ENCODE measurements around the gene CORO7.

The CORO7 gene

GRCh38 chr16:4317532-4318450 is 98.6 kb downstream of the CORO7 start:
- DNase-seq: no peak

DNA sequence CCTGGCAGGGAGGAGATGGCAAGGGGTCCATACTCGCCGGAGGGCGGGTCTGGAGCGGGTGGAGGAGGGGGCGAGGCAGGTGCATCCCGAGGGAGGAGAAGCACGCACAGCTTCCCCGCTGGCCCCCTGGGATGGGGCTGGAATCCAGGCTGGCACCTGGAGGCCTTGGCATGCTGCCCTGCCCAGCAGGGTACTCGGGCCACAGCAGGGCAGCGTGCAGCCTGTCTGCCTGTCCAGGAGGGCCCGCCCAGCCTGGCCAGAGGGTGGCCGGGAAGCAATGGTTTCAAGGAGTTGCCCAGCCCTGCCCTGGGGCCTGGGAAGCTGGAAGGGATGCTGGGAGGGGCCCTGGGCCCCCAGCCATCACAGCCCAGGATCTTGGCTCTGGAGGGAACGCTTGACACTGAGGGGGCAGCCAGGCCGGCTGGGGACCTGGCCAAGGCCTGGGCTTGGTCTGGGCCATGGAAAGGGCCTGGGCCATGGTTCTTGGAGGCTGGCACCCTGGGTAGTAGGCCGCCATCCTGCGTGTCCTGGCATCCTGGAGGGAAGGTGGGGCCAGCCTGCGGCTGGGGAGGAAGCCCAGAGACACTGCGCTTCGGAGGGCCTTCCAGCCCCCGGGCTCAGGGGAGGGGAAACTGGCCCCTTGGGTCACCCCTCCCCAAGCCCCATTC is 99.4 kb downstream of the CORO7 start:
- no peak for DNase-seq

DNA sequence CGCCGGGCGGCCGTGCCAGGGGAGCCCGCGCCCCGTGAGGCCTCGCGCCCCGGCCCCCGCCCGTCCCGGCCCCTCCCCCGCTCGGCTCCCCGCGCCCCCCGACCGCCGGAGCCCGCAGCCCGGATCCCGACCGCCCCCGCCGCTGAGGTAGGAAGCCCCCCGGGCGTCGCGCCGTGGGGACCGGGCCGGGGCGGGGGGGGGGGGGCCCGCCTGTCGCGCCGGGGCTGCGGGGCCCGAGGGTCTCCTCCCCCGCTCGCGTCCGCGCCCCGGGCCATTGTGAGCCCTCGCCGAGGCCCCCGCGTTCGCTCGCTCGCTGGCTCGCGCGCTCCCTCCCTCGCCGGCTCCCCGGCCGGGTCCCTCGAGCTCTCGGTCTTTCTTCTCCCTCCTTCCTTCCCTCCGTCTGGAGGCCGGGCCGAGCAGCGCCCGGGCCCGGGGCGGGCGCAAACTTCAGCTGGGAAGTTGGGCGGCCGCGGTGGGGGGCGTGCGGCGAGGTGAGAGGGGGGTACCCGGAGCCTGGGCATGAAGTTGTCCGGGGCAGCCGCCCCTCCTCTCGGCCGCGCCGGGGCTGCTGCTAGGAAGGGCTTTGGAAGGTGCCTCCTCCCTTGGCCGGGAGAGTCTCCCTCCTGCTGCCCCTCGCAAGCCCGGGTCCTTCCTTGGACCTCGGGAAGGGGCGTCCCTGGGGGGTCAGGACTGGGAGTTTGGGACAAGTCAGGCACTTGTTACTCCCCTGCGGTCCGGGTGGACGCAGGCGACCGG is 100.1 kb downstream of the CORO7 start:
- DNase-seq: no peak

DNA sequence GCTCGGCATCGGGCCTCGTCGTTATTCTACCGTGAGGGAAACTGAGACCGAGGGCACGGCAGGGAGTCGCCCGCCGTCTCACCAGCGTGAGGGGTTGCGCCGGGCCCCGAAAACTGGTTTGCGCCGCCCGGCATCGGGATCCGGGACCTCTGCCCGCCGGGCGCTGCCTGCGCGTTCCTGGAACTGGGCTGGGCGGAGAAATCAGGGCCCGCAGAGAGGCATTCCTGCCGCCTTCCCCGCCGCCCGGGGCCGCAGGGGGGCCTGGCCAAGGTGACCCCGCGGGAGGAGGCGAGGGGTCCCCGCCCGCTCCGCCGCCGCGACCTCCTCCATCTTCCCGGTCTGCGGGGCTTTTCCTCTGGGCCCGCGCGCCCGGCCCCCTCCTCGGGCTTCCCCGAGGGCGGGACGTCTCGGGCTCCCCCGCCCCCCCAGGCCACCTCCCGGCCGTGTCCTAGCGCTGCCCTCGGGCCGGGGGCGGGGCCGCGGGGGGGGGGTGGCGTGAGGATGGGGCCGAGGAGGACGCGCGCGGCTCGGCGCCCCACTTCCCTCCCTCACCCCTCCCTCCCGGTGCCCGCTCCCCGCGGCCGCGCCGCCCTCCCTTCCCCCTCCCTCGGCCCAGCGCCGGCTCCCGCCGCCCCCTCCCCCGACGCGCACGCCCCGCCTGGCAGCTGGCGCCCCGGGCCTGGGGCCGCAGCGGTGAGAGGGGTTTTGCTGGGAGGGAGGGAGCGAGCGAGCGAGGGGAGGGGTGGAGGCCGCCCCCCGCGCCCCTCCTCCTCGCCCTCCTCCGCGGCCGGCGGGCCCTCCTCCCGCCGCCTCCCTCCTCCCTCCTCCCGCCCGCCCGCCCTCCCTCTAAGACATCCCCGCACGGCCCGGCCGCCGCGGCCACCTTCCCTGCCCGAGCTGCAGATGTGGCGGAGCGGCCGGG is 100.9 kb downstream of the CORO7 start, which contains the start of gene GLIS2:
Gene GLIS2, plus strand, starts transcription at position 882 of the 922 bp plus-strand sequence. CDS start 16,214 bp downstream, outside the sequence.
- DNase-seq: no peak

GRCh38 chr16:4314532-4315185 is 101.7 kb downstream of the CORO7 start:
- DNase-seq: peak; percentile 26

- DNase-seq: no peak
These were observed 102.5 kb downstream of the CORO7 start for GRCh38 chr16:4313563-4314531.

DNA sequence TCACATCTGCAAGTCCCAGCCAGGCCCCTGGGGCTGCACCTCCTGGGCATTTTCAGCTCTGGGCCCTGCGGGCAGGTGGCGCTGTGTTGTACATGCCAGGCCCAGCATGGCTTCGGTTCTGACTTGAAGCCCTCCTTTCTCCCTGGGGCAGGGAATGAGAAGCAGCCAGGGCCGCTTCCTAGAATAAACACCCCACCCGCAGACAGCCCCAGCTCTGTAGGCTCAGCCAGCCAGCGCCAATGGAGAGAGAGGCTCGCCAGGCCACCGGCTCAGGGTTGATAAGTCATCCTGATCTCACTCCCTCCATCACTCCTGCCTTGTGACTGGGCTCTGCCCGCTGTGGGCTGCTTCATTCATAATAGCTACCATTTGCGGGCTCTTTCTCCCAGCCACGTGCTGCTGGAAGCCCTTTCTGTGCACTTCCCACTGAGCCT is 106.5 kb downstream of the CORO7 start:
- peak; percentile 65 for DNase-seq

- DNase-seq: no peak
These were observed 107.1 kb downstream of the CORO7 start for GRCh38 chr16:4309102-4309832.

DNA sequence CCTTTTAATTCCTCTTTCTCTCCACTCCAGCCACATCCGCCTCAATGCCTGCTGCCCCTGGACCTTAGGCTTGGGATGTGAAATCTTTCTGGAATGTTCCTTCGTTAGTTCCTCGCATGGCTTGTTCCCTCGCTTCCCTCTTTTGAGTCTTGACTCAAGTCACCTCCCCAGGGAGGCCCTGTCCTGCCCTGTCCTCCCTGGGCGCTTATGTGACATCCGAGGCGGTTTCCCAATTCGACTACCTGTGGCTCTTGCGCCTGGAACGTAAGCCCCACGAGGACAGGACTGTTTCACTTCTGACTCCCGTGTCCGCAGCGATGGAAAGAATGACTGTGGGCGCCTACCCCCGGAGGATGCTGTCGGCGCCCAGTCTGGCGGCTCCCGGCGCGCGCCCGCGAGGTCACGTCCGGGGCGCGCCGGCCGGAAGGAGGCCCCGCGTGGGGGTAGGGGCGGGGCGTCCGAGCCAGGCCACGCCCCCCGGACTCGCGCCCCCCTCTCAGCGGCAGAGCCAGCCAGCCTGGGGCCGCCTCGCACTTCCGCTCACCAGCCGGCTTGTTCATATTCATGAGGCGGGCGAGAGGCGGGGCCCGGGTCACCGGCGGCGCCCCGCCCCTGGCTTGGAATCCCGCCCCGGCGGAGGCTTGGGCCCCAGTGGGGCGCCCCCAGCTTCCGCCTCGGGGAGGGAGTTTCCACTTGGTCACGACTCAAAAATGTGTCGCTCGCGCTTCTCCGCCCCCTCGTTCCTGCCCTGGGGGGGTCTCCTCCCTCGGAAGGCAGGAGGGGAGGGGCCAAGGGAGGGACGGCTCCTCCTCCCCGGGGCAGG is 109.0 kb downstream of the CORO7 start:
- DNase-seq: peak; percentile 97

GRCh38 chr16:4306470-4307214 is 109.8 kb downstream of the CORO7 start:
- DNase-seq: peak; percentile 29

All from activated naive CD4-positive, alpha-beta T cell treated with anti-CD3 and anti-CD28 coated beads, Interleukin-2, amount 50 U/mL, for 16 hours (primary cell).